AG04449 (cell line): ENCODE results near the gene ACO1.
A peak's percentile ranks its signal among the peaks of the same experiment; 100 is the strongest.
"Not testable (repeated sequence)": the region's sequence is repeated elsewhere in the genome, so short reads cannot be mapped to it uniquely, and the experiment has no call there.

Experiments used
- CTCF ChIA-PET: fragments of 350-600 bp; formaldehyde crosslinking; extraction: SDS; loops from one replicate; lab custom pipeline; 2021; ENCODE audit warnings: antibody characterized with exemption; lab: Yijun Ruan, JAX
- POLR2A ChIA-PET: fragments of 400-600, 350-600 bp; formaldehyde crosslinking; extraction: SDS; loops from one replicate; lab custom pipeline; 2020; ENCODE audit warnings: antibody characterized with exemption, inconsistent platforms; lab: Yijun Ruan, JAX
- DNase-seq: peaks from one replicate; pipeline ENCODE4 v3.0.0-alpha.2; 2010; ENCODE audit warnings: low read depth, low spot score
- H3K4me3 ChIP-seq: 2 replicates; pipeline ENCODE4 v1.5.1; 2011; ENCODE audit warnings: low read depth, mild to moderate bottlenecking, control low read depth, low read length
- CTCF ChIP-seq: IDR thresholded peaks from one replicate; pipeline ENCODE4 v1.5.1; 2011; ENCODE audit warnings: mild to moderate bottlenecking, moderate library complexity, low read length, control low read depth, inconsistent platforms; ENCODE audit not compliant: insufficient read depth; ENCODE audit errors: missing control alignments

The ACO1 gene

GRCh38 chr9:32345243-32345642 lies 39.2 kb upstream of the ACO1 start:
- no peak for DNase-seq
- TF ChIP-seq CTCF: no peak
- CTCF ChIA-PET: no interaction called here
- POLR2A ChIA-PET: no interaction called here
- H3K4me3 ChIP-seq: no peak overlapping the region

GRCh38 chr9:32347571-32347970 lies 36.9 kb upstream of the ACO1 start:
- no peak for DNase-seq
- ChIA-PET CTCF (no interaction called here), POLR2A (no interaction called here)
- no peak for TF ChIP-seq CTCF
- no peak overlapping the region for H3K4me3 ChIP-seq

GRCh38 chr9:32348106-32348695 lies 36.2 kb upstream of the ACO1 start:
- CTCF ChIA-PET: no interaction called here
- DNase-seq: no peak
- no peak for TF ChIP-seq CTCF
- H3K4me3 ChIP-seq: no peak overlapping the region
- POLR2A ChIA-PET: no interaction called here

- no peak for TF ChIP-seq CTCF
- no peak overlapping the region for H3K4me3 ChIP-seq
- POLR2A ChIA-PET: no interaction called here
- CTCF ChIA-PET: no interaction called here
- DNase-seq: no peak
Observed at GRCh38 chr9:32349013-32349412, 35.4 kb upstream of the ACO1 start.

GRCh38 chr9:32350682-32351081 lies 33.8 kb upstream of the ACO1 start:
- ChIA-PET CTCF (interaction anchor here (1.2 to 1.3 kb wide), 2 partner anchors 9 to 28 kb away, joined by 3 to 5 read pairs; no protein-coding TSS in a partner anchor), POLR2A (no interaction called here)
- DNase-seq: no peak
- H3K4me3 ChIP-seq: no peak overlapping the region
- TF ChIP-seq CTCF: no peak

- DNase-seq: no peak
- no peak overlapping the region for H3K4me3 ChIP-seq
- ChIA-PET POLR2A (no interaction called here), CTCF (interaction anchor here (1.3 kb wide), 1 partner anchor 11 kb away, joined by 5 read pairs; no protein-coding TSS in a partner anchor)
- peak; percentile 4 for TF ChIP-seq CTCF
Observed at GRCh38 chr9:32351845-32352244, 32.6 kb upstream of the ACO1 start.

GRCh38 chr9:32353476-32353875 lies 31.0 kb upstream of the ACO1 start:
- DNase-seq, CTCF ChIA-PET, H3K4me3 ChIP-seq, POLR2A ChIA-PET: not testable (repeated sequence)
